ENCODE data around the gene RRAGC. TPM values are rescaled to one million over a fixed set of nuclear protein-coding genes. Genes with fewer than 3 reads are reported as not detected.

RRAGC gene
- total and polyA plus RNA-seq, 9 of the 15 experiments (the other 6 are each of a cell fraction or from before 2014, with no cell fraction given), result 3.9 to 16.9 (median 10.9) TPM

- TF ChIP-seq ZNF184 (CRISPR knock-in tag; IDR thresholded peaks at IDR 0.05) (no peak), DMBX1 (CRISPR knock-in tag; IDR thresholded peaks at IDR 0.05; ENCODE audit: borderline replicate concordance) (no peak), PYGO2 (tag; IDR thresholded peaks at IDR 0.05) (no peak), MYNN (IDR thresholded peaks at IDR 0.05) (no peak), MYNN (CRISPR knock-in tag; IDR thresholded peaks at IDR 0.05) (no peak), TSHZ1 (CRISPR knock-in tag; IDR thresholded peaks at IDR 0.05) (no peak), ATF7 (IDR thresholded peaks at IDR 0.05) (peak; percentile 75), DIDO1 (tag; IDR thresholded peaks at IDR 0.05; ENCODE audit: low read depth) (no peak), FOXJ3 (CRISPR knock-in tag; IDR thresholded peaks at IDR 0.05) (no peak), ZNF512 (tag; IDR thresholded peaks at IDR 0.05) (no peak), EWSR1 (IDR thresholded peaks at IDR 0.05; ENCODE audit: borderline replicate concordance, low read depth, partially characterized antibody) (no peak), PBX2 (CRISPR knock-in tag; IDR thresholded peaks at IDR 0.05; ENCODE audit: low read depth) (no peak), PBX2 (tag; conservative IDR thresholded peaks at IDR 0.05; ENCODE audit: low read depth) (no peak), KAT7 (CRISPR knock-in tag; IDR thresholded peaks at IDR 0.05; ENCODE audit: borderline replicate concordance) (no peak), ZSCAN32 (CRISPR knock-in tag; IDR thresholded peaks at IDR 0.05) (no peak), BRF2 (IDR thresholded peaks at IDR 0.05; ENCODE audit: borderline replicate concordance, insufficient read depth, insufficient read length) (no peak)
These were observed 13.7 kb upstream of the RRAGC start, which contains the start of gene MYCBP (continued) for GRCh38 chr1:38873027-38873969.
